Measurements from ENCODE around the gene HNF4A. TPM values are rescaled to one million over a fixed set of nuclear protein-coding genes. Genes with fewer than 3 reads are reported as not detected.

Gene HNF4A
- total RNA-seq, 1 donor, result not detected

DNA sequence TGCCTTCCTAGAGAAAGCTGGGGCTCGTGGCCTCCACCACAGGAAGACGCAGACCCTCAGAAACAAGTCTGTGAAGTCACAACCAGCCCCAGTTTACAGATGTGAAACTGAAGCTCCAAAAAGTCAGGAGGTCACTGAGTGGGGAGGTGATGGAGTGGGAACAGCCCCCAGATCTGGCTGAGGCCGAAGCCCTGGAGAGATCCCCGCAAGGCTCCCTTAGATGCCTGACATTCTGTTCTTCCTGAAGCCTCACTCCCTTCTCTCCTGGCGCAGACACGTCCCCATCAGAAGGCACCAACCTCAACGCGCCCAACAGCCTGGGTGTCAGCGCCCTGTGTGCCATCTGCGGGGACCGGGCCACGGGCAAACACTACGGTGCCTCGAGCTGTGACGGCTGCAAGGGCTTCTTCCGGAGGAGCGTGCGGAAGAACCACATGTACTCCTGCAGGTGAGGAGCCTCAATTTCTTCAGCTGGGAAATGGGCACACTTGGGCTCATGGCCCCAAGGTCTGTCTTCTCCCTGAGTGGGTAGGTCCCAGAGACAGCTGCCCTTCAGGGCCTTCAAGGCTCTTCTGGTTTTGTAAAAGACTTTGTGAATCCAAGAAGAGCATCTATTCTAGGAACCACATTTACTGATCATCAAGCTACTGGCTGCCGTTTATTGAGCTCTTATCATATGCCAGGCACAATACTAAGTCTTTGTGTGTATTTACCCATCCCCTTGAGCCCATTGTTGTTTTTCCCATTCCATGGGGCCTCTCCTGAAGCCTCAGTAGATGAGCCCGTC lies 50.5 kb downstream of the HNF4A start:
- no peak overlapping the region for H3K27ac ChIP-seq (ENCODE audit: low read depth, low read length)
- no peak overlapping the region for H2AFZ ChIP-seq (ENCODE audit: low read length)
- H4K20me1 ChIP-seq (ENCODE audit: insufficient read depth, low read length), result no peaks in the 10 kb centered on the region
- TF ChIP-seq, protein P1, sequence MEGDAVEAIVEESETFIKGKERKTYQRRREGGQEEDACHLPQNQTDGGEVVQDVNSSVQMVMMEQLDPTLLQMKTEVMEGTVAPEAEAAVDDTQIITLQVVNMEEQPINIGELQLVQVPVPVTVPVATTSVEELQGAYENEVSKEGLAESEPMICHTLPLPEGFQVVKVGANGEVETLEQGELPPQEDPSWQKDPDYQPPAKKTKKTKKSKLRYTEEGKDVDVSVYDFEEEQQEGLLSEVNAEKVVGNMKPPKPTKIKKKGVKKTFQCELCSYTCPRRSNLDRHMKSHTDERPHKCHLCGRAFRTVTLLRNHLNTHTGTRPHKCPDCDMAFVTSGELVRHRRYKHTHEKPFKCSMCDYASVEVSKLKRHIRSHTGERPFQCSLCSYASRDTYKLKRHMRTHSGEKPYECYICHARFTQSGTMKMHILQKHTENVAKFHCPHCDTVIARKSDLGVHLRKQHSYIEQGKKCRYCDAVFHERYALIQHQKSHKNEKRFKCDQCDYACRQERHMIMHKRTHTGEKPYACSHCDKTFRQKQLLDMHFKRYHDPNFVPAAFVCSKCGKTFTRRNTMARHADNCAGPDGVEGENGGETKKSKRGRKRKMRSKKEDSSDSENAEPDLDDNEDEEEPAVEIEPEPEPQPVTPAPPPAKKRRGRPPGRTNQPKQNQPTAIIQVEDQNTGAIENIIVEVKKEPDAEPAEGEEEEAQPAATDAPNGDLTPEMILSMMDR (IDR thresholded peaks at IDR 0.05; ENCODE audit: extremely low read depth, low read depth, low read length), result no peak
- no peak overlapping the region for H3K4me3 ChIP-seq (ENCODE audit: insufficient read depth, low read length)
- H3K9me3 ChIP-seq (ENCODE audit: low read depth, low read length), result no peaks in the 10 kb centered on the region
- DNase-seq (ENCODE audit: insufficient read length, low spot score, missing footprints), result peak; percentile 76
- no peaks in the 10 kb centered on the region for H3K36me3 ChIP-seq (ENCODE audit: insufficient read depth, low read length)
- H3K27me3 ChIP-seq (ENCODE audit: insufficient read depth, low read length), result no peaks in the 10 kb centered on the region
- H3K4me1 ChIP-seq (ENCODE audit: insufficient read depth, low read length), result peaks cover 23% of the 10 kb centered on the region
- H3K4me2 ChIP-seq (ENCODE audit: insufficient read depth, low read length), result no peak overlapping the region
- no peaks in the 10 kb centered on the region for H3K79me2 ChIP-seq (ENCODE audit: insufficient read depth, low read length)

- H3K4me1 ChIP-seq (ENCODE audit: insufficient read depth, low read length), result peaks cover 23% of the 10 kb centered on the region
- H2AFZ ChIP-seq (ENCODE audit: low read length), result no peak overlapping the region
- H3K4me2 ChIP-seq (ENCODE audit: insufficient read depth, low read length), result no peak overlapping the region
- peak; percentile 68 for DNase-seq (ENCODE audit: insufficient read length, low spot score, missing footprints)
- H3K27ac ChIP-seq (ENCODE audit: low read depth, low read length), result no peak overlapping the region
- no peaks in the 10 kb centered on the region for H3K79me2 ChIP-seq (ENCODE audit: insufficient read depth, low read length)
- H4K20me1 ChIP-seq (ENCODE audit: insufficient read depth, low read length), result no peaks in the 10 kb centered on the region
- H3K9me3 ChIP-seq (ENCODE audit: low read depth, low read length), result no peaks in the 10 kb centered on the region
- H3K36me3 ChIP-seq (ENCODE audit: insufficient read depth, low read length), result no peaks in the 10 kb centered on the region
- TF ChIP-seq, protein P1 (IDR thresholded peaks at IDR 0.05; ENCODE audit: extremely low read depth, low read depth, low read length), result no peak
- H3K4me3 ChIP-seq (ENCODE audit: insufficient read depth, low read length), result no peak overlapping the region
- no peaks in the 10 kb centered on the region for H3K27me3 ChIP-seq (ENCODE audit: insufficient read depth, low read length)
Observed at GRCh38 chr20:44406572-44407137, 51.2 kb downstream of the HNF4A start.

GRCh38 chr20:44407402-44408184 lies 52.1 kb downstream of the HNF4A start:
- Histone ChIP-seq H3K4me3 (ENCODE audit: insufficient read depth, low read length) (no peak overlapping the region), H3K27me3 (ENCODE audit: insufficient read depth, low read length) (no peaks in the 10 kb centered on the region), H2AFZ (ENCODE audit: low read length) (no peak overlapping the region), H3K4me2 (ENCODE audit: insufficient read depth, low read length) (no peak overlapping the region), H3K36me3 (ENCODE audit: insufficient read depth, low read length) (no peaks in the 10 kb centered on the region), H4K20me1 (ENCODE audit: insufficient read depth, low read length) (no peaks in the 10 kb centered on the region), H3K27ac (ENCODE audit: low read depth, low read length) (peak overlapping the region; percentile 11), H3K4me1 (ENCODE audit: insufficient read depth, low read length) (peaks cover 23% of the 10 kb centered on the region), H3K9me3 (ENCODE audit: low read depth, low read length) (no peaks in the 10 kb centered on the region), H3K79me2 (ENCODE audit: insufficient read depth, low read length) (no peaks in the 10 kb centered on the region)
- peak; percentile 96 for DNase-seq (ENCODE audit: insufficient read length, low spot score, missing footprints)
- TF ChIP-seq, protein P1 (IDR thresholded peaks at IDR 0.05; ENCODE audit: extremely low read depth, low read depth, low read length), result no peak
